Measurements from ENCODE around the gene USHBP1.
A peak's percentile ranks its signal among the peaks of the same experiment; 100 is the strongest.

The USHBP1 gene

GRCh38 chr19:17256130-17256529, 8.4 kb downstream of the USHBP1 start:
- Histone ChIP-seq H3K9ac (ENCODE audit: low read length) (no peak overlapping the region), H3K23ac (ENCODE audit: low read length) (no peak overlapping the region), H4K12ac (ENCODE audit: low read depth, low read length) (no peak overlapping the region), H3K4me2 (ENCODE audit: low read length) (no peak overlapping the region), H3K27ac (ENCODE audit: low read depth, low read length) (no peak overlapping the region), H4K91ac (ENCODE audit: low read depth, low read length) (peak overlapping the region; percentile 4), H3K79me2 (ENCODE audit: control insufficient read depth, insufficient read depth, low read length, poor library complexity) (no peaks in the 10 kb centered on the region), H4K8ac (ENCODE audit: low read depth, low read length) (no peak overlapping the region), H2AFZ (ENCODE audit: insufficient read depth, low read length, poor library complexity) (no peak overlapping the region), H3K4ac (ENCODE audit: low read depth, low read length) (no peak overlapping the region), H2BK12ac (ENCODE audit: low read length) (no peak overlapping the region), H3K36me3 (ENCODE audit: control insufficient read depth in 1 of 2, insufficient read depth in 2 of 2, low read length in 2 of 2) (peaks cover 8 to 11% of the 10 kb centered on the region in 2 experiments), H3K27me3 (ENCODE audit: insufficient read depth, low read length) (no peaks in the 10 kb centered on the region), H2AK5ac (ENCODE audit: low read length) (no peak overlapping the region), H3K9me3 (ENCODE audit: insufficient read depth, low read depth, low read length) (peaks cover 9% of the 10 kb centered on the region), H3K14ac (ENCODE audit: low read length) (no peak overlapping the region), H2BK120ac (ENCODE audit: insufficient read depth, low read length, poor library complexity) (no peak overlapping the region), H3K4me3 (ENCODE audit: low read depth, low read length) (no peak overlapping the region), H3K79me1 (ENCODE audit: low read length) (peaks cover 5% of the 10 kb centered on the region), H3K18ac (ENCODE audit: low read length) (no peak overlapping the region), H3K4me1 (ENCODE audit: control insufficient read depth in 1 of 2, insufficient read depth in 2 of 2, low read length in 2 of 2) (peaks cover 0 to 8% of the 10 kb centered on the region in 2 experiments), H2BK5ac (ENCODE audit: low read depth, low read length, poor library complexity) (no peak overlapping the region)
- DNase-seq = no peak
- WGBS (ENCODE audit: extremely low coverage, insufficient coverage, insufficient read length) = no CpG with 5 or more reads among the region's 3 CpGs

- H3K18ac ChIP-seq (ENCODE audit: low read length) = peak overlapping the region; percentile 12
- peak overlapping the region; percentile 20 for H2BK120ac ChIP-seq (ENCODE audit: insufficient read depth, low read length, poor library complexity)
- peaks cover 8% of the 10 kb centered on the region for H3K79me1 ChIP-seq (ENCODE audit: low read length)
Measured at GRCh38 chr19:17255150-17255621, 9.4 kb downstream of the USHBP1 start.

GRCh38 chr19:17254636-17255035, 9.9 kb downstream of the USHBP1 start:
- peaks cover 7 to 15% of the 10 kb centered on the region in 2 experiments for H3K4me1 ChIP-seq (ENCODE audit: control insufficient read depth in 1 of 2, insufficient read depth in 2 of 2, low read length in 2 of 2)
- no peak for DNase-seq
- no peak overlapping the region for H3K4me2 ChIP-seq (ENCODE audit: low read length)
- peaks cover 2% of the 10 kb centered on the region for H3K79me2 ChIP-seq (ENCODE audit: control insufficient read depth, insufficient read depth, low read length, poor library complexity)
- H2BK5ac ChIP-seq (ENCODE audit: low read depth, low read length, poor library complexity) = no peak overlapping the region
- no peak overlapping the region for H3K23ac ChIP-seq (ENCODE audit: low read length)
- H3K4ac ChIP-seq (ENCODE audit: low read depth, low read length) = no peak overlapping the region
- no peaks in the 10 kb centered on the region for H3K27me3 ChIP-seq (ENCODE audit: insufficient read depth, low read length)
- peaks cover 14% of the 10 kb centered on the region for H3K79me1 ChIP-seq (ENCODE audit: low read length)
- peak overlapping the region; percentile 64 for H2AK5ac ChIP-seq (ENCODE audit: low read length)
- H3K36me3 ChIP-seq (ENCODE audit: control insufficient read depth in 1 of 2, insufficient read depth in 2 of 2, low read length in 2 of 2) = peaks cover 8 to 9% of the 10 kb centered on the region in 2 experiments
- no peak overlapping the region for H3K9ac ChIP-seq (ENCODE audit: low read length)
- peak overlapping the region; percentile 37 for H3K14ac ChIP-seq (ENCODE audit: low read length)
- peaks cover 7% of the 10 kb centered on the region for H3K9me3 ChIP-seq (ENCODE audit: insufficient read depth, low read depth, low read length)
- peak overlapping the region; percentile 20 for H2BK120ac ChIP-seq (ENCODE audit: insufficient read depth, low read length, poor library complexity)
- no peak overlapping the region for H4K91ac ChIP-seq (ENCODE audit: low read depth, low read length)
- no peak overlapping the region for H3K27ac ChIP-seq (ENCODE audit: low read depth, low read length)
- H3K18ac ChIP-seq (ENCODE audit: low read length) = no peak overlapping the region
- peak overlapping the region; percentile 71 for H2BK12ac ChIP-seq (ENCODE audit: low read length)
- H2AFZ ChIP-seq (ENCODE audit: insufficient read depth, low read length, poor library complexity) = no peak overlapping the region
- whole genome bisulfite sequencing (ENCODE audit: extremely low coverage, insufficient coverage, insufficient read length) = no CpG with 5 or more reads among the region's 10 CpGs
- no peak overlapping the region for H4K8ac ChIP-seq (ENCODE audit: low read depth, low read length)
- H4K12ac ChIP-seq (ENCODE audit: low read depth, low read length) = no peak overlapping the region
- no peak overlapping the region for H3K4me3 ChIP-seq (ENCODE audit: low read depth, low read length)

More at GRCh38 chr19:17255150-17255621, 9.4 kb downstream of the USHBP1 start:
- H3K27ac ChIP-seq (ENCODE audit: low read depth, low read length) = no peak overlapping the region
- H3K27me3 ChIP-seq (ENCODE audit: insufficient read depth, low read length) = no peaks in the 10 kb centered on the region
- peaks cover 2 to 10% of the 10 kb centered on the region in 2 experiments for H3K4me1 ChIP-seq (ENCODE audit: control insufficient read depth in 1 of 2, insufficient read depth in 2 of 2, low read length in 2 of 2)
- H4K91ac ChIP-seq (ENCODE audit: low read depth, low read length) = peak overlapping the region; percentile 41
- peak overlapping the region; percentile 10 for H2AK5ac ChIP-seq (ENCODE audit: low read length)
- H3K4me2 ChIP-seq (ENCODE audit: low read length) = no peak overlapping the region
- H3K4ac ChIP-seq (ENCODE audit: low read depth, low read length) = no peak overlapping the region
- H2BK5ac ChIP-seq (ENCODE audit: low read depth, low read length, poor library complexity) = no peak overlapping the region
- no peak overlapping the region for H4K12ac ChIP-seq (ENCODE audit: low read depth, low read length)
- peak overlapping the region; percentile 28 for H2BK12ac ChIP-seq (ENCODE audit: low read length)
- H3K9ac ChIP-seq (ENCODE audit: low read length) = no peak overlapping the region
- no peaks in the 10 kb centered on the region for H3K79me2 ChIP-seq (ENCODE audit: control insufficient read depth, insufficient read depth, low read length, poor library complexity)
- H2AFZ ChIP-seq (ENCODE audit: insufficient read depth, low read length, poor library complexity) = peak overlapping the region; percentile 12
- no peak overlapping the region for H3K23ac ChIP-seq (ENCODE audit: low read length)
- H3K4me3 ChIP-seq (ENCODE audit: low read depth, low read length) = peak overlapping the region; percentile 5
- H3K36me3 ChIP-seq (ENCODE audit: control insufficient read depth in 1 of 2, insufficient read depth in 2 of 2, low read length in 2 of 2) = peaks cover 8 to 11% of the 10 kb centered on the region in 2 experiments
- peak in 1 of 2 donors; percentile 43 for DNase-seq
- peaks cover 9% of the 10 kb centered on the region for H3K9me3 ChIP-seq (ENCODE audit: insufficient read depth, low read depth, low read length)
- peak overlapping the region; percentile 14 for H3K14ac ChIP-seq (ENCODE audit: low read length)
- no CpG with 5 or more reads among the region's 18 CpGs for WGBS (ENCODE audit: extremely low coverage, insufficient coverage, insufficient read length)
- peak overlapping the region; percentile 37 for H4K8ac ChIP-seq (ENCODE audit: low read depth, low read length)

- Histone ChIP-seq H2BK12ac (ENCODE audit: low read length) (peak overlapping the region; percentile 83), H3K4me2 (ENCODE audit: low read length) (no peak overlapping the region), H2BK120ac (ENCODE audit: insufficient read depth, low read length, poor library complexity) (peak overlapping the region; percentile 93), H2BK5ac (ENCODE audit: low read depth, low read length, poor library complexity) (peak overlapping the region; percentile 94), H3K79me2 (ENCODE audit: control insufficient read depth, insufficient read depth, low read length, poor library complexity) (peaks cover 21% of the 10 kb centered on the region), H3K79me1 (ENCODE audit: low read length) (peaks cover 45% of the 10 kb centered on the region), H3K18ac (ENCODE audit: low read length) (peak overlapping the region; percentile 39), H3K14ac (ENCODE audit: low read length) (peak overlapping the region; percentile 89), H3K4ac (ENCODE audit: low read depth, low read length) (peak overlapping the region; percentile 43), H2AK5ac (ENCODE audit: low read length) (peak overlapping the region; percentile 44), H3K27ac (ENCODE audit: low read depth, low read length) (peak overlapping the region; percentile 49), H3K4me3 (ENCODE audit: low read depth, low read length) (no peak overlapping the region), H3K36me3 (ENCODE audit: control insufficient read depth in 1 of 2, insufficient read depth in 2 of 2, low read length in 2 of 2) (no peaks in the 10 kb centered on the region), H4K12ac (ENCODE audit: low read depth, low read length) (peak overlapping the region; percentile 54), H2AFZ (ENCODE audit: insufficient read depth, low read length, poor library complexity) (peak overlapping the region; percentile 3), H3K9me3 (ENCODE audit: insufficient read depth, low read depth, low read length) (no peaks in the 10 kb centered on the region), H3K27me3 (ENCODE audit: insufficient read depth, low read length) (no peaks in the 10 kb centered on the region), H3K9ac (ENCODE audit: low read length) (no peak overlapping the region), H3K23ac (ENCODE audit: low read length) (no peak overlapping the region), H4K8ac (ENCODE audit: low read depth, low read length) (peak overlapping the region; percentile 50), H3K4me1 (ENCODE audit: control insufficient read depth in 1 of 2, insufficient read depth in 2 of 2, low read length in 2 of 2) (peaks cover 29 to 36% of the 10 kb centered on the region in 2 experiments), H4K91ac (ENCODE audit: low read depth, low read length) (peak overlapping the region; percentile 97)
- no peak for DNase-seq
- WGBS (ENCODE audit: extremely low coverage, insufficient coverage, insufficient read length) = no CpG with 5 or more reads among the region's 15 CpGs
Measured at GRCh38 chr19:17249887-17250548, 14.5 kb downstream of the USHBP1 start.
